ENCODE data around the gene BCL2L2. TPM values are rescaled to one million over a fixed set of nuclear protein-coding genes. Genes with fewer than 3 reads are reported as not detected.

Gene BCL2L2
- total and polyA plus RNA-seq, 9 of the 15 experiments (the other 6 are each of a cell fraction or from before 2014, with no cell fraction given): 2.6 to 32.5 (median 14.7) TPM

DNA sequence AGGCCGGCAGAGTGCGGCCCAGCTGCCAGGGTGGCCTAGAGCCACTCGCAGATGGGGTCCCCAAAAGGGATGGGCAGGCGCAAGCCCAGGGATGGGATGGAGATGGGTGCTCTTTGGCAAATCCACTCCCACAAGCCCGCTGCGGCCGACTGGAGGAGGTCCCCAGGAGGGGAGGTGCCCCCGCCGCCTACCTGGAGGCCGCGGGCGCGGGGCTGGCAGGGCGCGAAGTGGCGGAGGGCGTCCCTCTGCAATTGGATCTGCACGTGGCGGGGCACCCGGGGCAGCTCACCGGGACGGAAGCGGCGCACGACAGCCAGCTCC is 4.7 kb upstream of the BCL2L2 start (continued):
- TF ChIP-seq, protein P1, sequence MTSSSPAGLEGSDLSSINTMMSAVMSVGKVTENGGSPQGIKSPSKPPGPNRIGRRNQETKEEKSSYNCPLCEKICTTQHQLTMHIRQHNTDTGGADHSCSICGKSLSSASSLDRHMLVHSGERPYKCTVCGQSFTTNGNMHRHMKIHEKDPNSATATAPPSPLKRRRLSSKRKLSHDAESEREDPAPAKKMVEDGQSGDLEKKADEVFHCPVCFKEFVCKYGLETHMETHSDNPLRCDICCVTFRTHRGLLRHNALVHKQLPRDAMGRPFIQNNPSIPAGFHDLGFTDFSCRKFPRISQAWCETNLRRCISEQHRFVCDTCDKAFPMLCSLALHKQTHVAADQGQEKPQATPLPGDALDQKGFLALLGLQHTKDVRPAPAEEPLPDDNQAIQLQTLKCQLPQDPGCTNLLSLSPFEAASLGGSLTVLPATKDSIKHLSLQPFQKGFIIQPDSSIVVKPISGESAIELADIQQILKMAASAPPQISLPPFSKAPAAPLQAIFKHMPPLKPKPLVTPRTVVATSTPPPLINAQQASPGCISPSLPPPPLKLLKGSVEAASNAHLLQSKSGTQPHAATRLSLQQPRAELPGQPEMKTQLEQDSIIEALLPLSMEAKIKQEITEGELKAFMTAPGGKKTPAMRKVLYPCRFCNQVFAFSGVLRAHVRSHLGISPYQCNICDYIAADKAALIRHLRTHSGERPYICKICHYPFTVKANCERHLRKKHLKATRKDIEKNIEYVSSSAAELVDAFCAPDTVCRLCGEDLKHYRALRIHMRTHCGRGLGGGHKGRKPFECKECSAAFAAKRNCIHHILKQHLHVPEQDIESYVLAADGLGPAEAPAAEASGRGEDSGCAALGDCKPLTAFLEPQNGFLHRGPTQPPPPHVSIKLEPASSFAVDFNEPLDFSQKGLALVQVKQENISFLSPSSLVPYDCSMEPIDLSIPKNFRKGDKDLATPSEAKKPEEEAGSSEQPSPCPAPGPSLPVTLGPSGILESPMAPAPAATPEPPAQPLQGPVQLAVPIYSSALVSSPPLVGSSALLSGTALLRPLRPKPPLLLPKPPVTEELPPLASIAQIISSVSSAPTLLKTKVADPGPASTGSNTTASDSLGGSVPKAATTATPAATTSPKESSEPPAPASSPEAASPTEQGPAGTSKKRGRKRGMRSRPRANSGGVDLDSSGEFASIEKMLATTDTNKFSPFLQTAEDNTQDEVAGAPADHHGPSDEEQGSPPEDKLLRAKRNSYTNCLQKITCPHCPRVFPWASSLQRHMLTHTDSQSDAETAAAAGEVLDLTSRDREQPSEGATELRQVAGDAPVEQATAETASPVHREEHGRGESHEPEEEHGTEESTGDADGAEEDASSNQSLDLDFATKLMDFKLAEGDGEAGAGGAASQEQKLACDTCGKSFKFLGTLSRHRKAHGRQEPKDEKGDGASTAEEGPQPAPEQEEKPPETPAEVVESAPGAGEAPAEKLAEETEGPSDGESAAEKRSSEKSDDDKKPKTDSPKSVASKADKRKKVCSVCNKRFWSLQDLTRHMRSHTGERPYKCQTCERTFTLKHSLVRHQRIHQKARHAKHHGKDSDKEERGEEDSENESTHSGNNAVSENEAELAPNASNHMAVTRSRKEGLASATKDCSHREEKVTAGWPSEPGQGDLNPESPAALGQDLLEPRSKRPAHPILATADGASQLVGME (CRISPR knock-in tag; IDR thresholded peaks at IDR 0.05): peak; percentile 79; the same call in 1 of the 2 replicates
- no peak for TF ChIP-seq SRSF7 (optimal IDR thresholded peaks at IDR 0.05; ENCODE audit: low read depth, low read length)
- TF ChIP-seq ZBTB2 (IDR thresholded peaks at IDR 0.05): no peak
- TF ChIP-seq YY1 (IDR thresholded peaks at IDR 0.05; ENCODE audit: borderline replicate concordance in 1 of 3, control insufficient read depth in 1 of 3, extremely low read depth in 1 of 3, insufficient read depth in 3 of 3, insufficient read length in 1 of 3, insufficient replicate concordance in 2 of 3, low read depth in 1 of 3, low read length in 2 of 3): no peak
- TF ChIP-seq, protein P2, sequence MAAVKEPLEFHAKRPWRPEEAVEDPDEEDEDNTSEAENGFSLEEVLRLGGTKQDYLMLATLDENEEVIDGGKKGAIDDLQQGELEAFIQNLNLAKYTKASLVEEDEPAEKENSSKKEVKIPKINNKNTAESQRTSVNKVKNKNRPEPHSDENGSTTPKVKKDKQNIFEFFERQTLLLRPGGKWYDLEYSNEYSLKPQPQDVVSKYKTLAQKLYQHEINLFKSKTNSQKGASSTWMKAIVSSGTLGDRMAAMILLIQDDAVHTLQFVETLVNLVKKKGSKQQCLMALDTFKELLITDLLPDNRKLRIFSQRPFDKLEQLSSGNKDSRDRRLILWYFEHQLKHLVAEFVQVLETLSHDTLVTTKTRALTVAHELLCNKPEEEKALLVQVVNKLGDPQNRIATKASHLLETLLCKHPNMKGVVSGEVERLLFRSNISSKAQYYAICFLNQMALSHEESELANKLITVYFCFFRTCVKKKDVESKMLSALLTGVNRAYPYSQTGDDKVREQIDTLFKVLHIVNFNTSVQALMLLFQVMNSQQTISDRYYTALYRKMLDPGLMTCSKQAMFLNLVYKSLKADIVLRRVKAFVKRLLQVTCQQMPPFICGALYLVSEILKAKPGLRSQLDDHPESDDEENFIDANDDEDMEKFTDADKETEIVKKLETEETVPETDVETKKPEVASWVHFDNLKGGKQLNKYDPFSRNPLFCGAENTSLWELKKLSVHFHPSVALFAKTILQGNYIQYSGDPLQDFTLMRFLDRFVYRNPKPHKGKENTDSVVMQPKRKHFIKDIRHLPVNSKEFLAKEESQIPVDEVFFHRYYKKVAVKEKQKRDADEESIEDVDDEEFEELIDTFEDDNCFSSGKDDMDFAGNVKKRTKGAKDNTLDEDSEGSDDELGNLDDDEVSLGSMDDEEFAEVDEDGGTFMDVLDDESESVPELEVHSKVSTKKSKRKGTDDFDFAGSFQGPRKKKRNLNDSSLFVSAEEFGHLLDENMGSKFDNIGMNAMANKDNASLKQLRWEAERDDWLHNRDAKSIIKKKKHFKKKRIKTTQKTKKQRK (IDR thresholded peaks at IDR 0.05; ENCODE audit: borderline replicate concordance, low read depth, low read length): no peak
- TF ChIP-seq ZNF280B (CRISPR knock-in tag; IDR thresholded peaks at IDR 0.05): no peak
- TF ChIP-seq KLF10 (CRISPR knock-in tag; IDR thresholded peaks at IDR 0.05): no peak
- TF ChIP-seq GABPB2 (CRISPR knock-in tag; conservative IDR thresholded peaks at IDR 0.05): no peak
- TF ChIP-seq ZNF253 (CRISPR knock-in tag; conservative IDR thresholded peaks at IDR 0.05): no peak
- no peak for TF ChIP-seq ZFP1 (CRISPR knock-in tag; IDR thresholded peaks at IDR 0.05)
- no peak for TF ChIP-seq DPF2 (IDR thresholded peaks at IDR 0.05)
- no peak for TF ChIP-seq KLF6 (CRISPR knock-in tag; IDR thresholded peaks at IDR 0.05; ENCODE audit: borderline replicate concordance)
- TF ChIP-seq, protein P3, sequence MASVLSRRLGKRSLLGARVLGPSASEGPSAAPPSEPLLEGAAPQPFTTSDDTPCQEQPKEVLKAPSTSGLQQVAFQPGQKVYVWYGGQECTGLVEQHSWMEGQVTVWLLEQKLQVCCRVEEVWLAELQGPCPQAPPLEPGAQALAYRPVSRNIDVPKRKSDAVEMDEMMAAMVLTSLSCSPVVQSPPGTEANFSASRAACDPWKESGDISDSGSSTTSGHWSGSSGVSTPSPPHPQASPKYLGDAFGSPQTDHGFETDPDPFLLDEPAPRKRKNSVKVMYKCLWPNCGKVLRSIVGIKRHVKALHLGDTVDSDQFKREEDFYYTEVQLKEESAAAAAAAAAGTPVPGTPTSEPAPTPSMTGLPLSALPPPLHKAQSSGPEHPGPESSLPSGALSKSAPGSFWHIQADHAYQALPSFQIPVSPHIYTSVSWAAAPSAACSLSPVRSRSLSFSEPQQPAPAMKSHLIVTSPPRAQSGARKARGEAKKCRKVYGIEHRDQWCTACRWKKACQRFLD (CRISPR knock-in tag; IDR thresholded peaks at IDR 0.05): 0 out of 2 replicates have a peak, but pooled peaks have one; percentile 68

Measured in K562 (cell line).